GM21390 (cell line): ENCODE measurements around the gene SRD5A1.
A peak's percentile ranks its signal among the peaks of the same experiment; 100 is the strongest.

Experiments
- ATAC-seq: cut with Tn5 transposase; IDR thresholded peaks from one replicate; pipeline ENCODE4 v1.9.1; 2021; ENCODE audit not compliant: unreplicated experiment

SRD5A1 gene

GRCh38 chr5:6603643-6604042 is 29.6 kb upstream of the SRD5A1 start:
- ATAC-seq, result no peak

GRCh38 chr5:6604341-6604740 is 28.9 kb upstream of the SRD5A1 start:
- no peak for ATAC-seq

- no peak for ATAC-seq
These were observed 28.3 kb upstream of the SRD5A1 start for GRCh38 chr5:6604946-6605345.

GRCh38 chr5:6606884-6607558 is 26.2 kb upstream of the SRD5A1 start:
- no peak for ATAC-seq

GRCh38 chr5:6607559-6607936 is 25.7 kb upstream of the SRD5A1 start:
- no peak for ATAC-seq

- no peak for ATAC-seq
These were observed 25.2 kb upstream of the SRD5A1 start for GRCh38 chr5:6608016-6608415.

- ATAC-seq, result no peak
These were observed 21.6 kb upstream of the SRD5A1 start for GRCh38 chr5:6611334-6612256.

GRCh38 chr5:6615034-6615815 is 18.0 kb upstream of the SRD5A1 start:
- no peak for ATAC-seq

GRCh38 chr5:6616632-6617031 is 16.6 kb upstream of the SRD5A1 start:
- ATAC-seq, result no peak

GRCh38 chr5:6623228-6623627 is 10.0 kb upstream of the SRD5A1 start:
- ATAC-seq, result no peak

- no peak for ATAC-seq
These were observed 9.3 kb upstream of the SRD5A1 start for GRCh38 chr5:6623941-6624340.

- ATAC-seq, result no peak
These were observed 6.7 kb upstream of the SRD5A1 start for GRCh38 chr5:6626508-6626907.

GRCh38 chr5:6631441-6631840 is 1.8 kb upstream of the SRD5A1 start:
- ATAC-seq, result no peak

GRCh38 chr5:6632324-6632887 is 834 bp upstream of the SRD5A1 start:
- ATAC-seq, result peak; percentile 19

GRCh38 chr5:6633469-6634245 is 417 bp downstream of the SRD5A1 start:
- peak; percentile 60 for ATAC-seq

- no peak for ATAC-seq
These were observed 1.1 kb downstream of the SRD5A1 start for GRCh38 chr5:6634306-6634705.

GRCh38 chr5:6634788-6635430 is 1.7 kb downstream of the SRD5A1 start:
- ATAC-seq, result no peak

GRCh38 chr5:6636293-6636692 is 3.1 kb downstream of the SRD5A1 start:
- ATAC-seq, result no peak

GRCh38 chr5:6637022-6637421 is 3.8 kb downstream of the SRD5A1 start:
- ATAC-seq, result no peak

GRCh38 chr5:6637590-6637989 is 4.3 kb downstream of the SRD5A1 start:
- ATAC-seq, result no peak
